Measurements from ENCODE around the gene MASP1.

The MASP1 gene

GRCh38 chr3:187293516-187294430 lies 2.2 kb upstream of the MASP1 start:
- no peak for DNase-seq (ENCODE audit: low read depth, low spot score)

GRCh38 chr3:187292631-187293515 lies 1.3 kb upstream of the MASP1 start:
- no peak for DNase-seq (ENCODE audit: low read depth, low spot score)

- no peak for DNase-seq (ENCODE audit: low read depth, low spot score)
These were observed 644 bp upstream of the MASP1 start for GRCh38 chr3:187292181-187292580.

- DNase-seq (ENCODE audit: low read depth, low spot score), result no peak
These were observed 481 bp downstream of the MASP1 start for GRCh38 chr3:187291001-187291511.

GRCh38 chr3:187290503-187290902 lies 1.0 kb downstream of the MASP1 start:
- no peak for DNase-seq (ENCODE audit: low read depth, low spot score)

GRCh38 chr3:187288855-187289605 lies 2.5 kb downstream of the MASP1 start:
- DNase-seq (ENCODE audit: low read depth, low spot score), result no peak

- DNase-seq (ENCODE audit: low read depth, low spot score), result no peak
These were observed 3.2 kb downstream of the MASP1 start for GRCh38 chr3:187288131-187288854.

- no peak for DNase-seq (ENCODE audit: low read depth, low spot score)
These were observed 4.3 kb downstream of the MASP1 start for GRCh38 chr3:187287256-187287655.

GRCh38 chr3:187286467-187287059 lies 5.0 kb downstream of the MASP1 start:
- no peak for DNase-seq (ENCODE audit: low read depth, low spot score)

- DNase-seq (ENCODE audit: low read depth, low spot score), result no peak
These were observed 10.3 kb downstream of the MASP1 start for GRCh38 chr3:187281191-187281714.

- DNase-seq (ENCODE audit: low read depth, low spot score), result no peak
These were observed 10.9 kb downstream of the MASP1 start for GRCh38 chr3:187280644-187281043.

GRCh38 chr3:187277129-187277462 lies 14.4 kb downstream of the MASP1 start:
- DNase-seq (ENCODE audit: low read depth, low spot score), result no peak

GRCh38 chr3:187276397-187277128 lies 15.0 kb downstream of the MASP1 start:
- no peak for DNase-seq (ENCODE audit: low read depth, low spot score)

- no peak for DNase-seq (ENCODE audit: low read depth, low spot score)
These were observed 16.6 kb downstream of the MASP1 start for GRCh38 chr3:187274977-187275338.

GRCh38 chr3:187274315-187274976 lies 17.1 kb downstream of the MASP1 start:
- no peak for DNase-seq (ENCODE audit: low read depth, low spot score)

GRCh38 chr3:187271582-187271981 lies 20.0 kb downstream of the MASP1 start:
- no peak for DNase-seq (ENCODE audit: low read depth, low spot score)

- DNase-seq (ENCODE audit: low read depth, low spot score), result no peak
These were observed 22.1 kb downstream of the MASP1 start for GRCh38 chr3:187269486-187269885.

GRCh38 chr3:187267306-187267705 lies 24.2 kb downstream of the MASP1 start:
- DNase-seq (ENCODE audit: low read depth, low spot score), result no peak

GRCh38 chr3:187266691-187267090 lies 24.8 kb downstream of the MASP1 start:
- DNase-seq (ENCODE audit: low read depth, low spot score), result no peak
